Heart right ventricle (tissue), 16 donors: ENCODE measurements around the gene NOTCH4. TPM values are rescaled to one million over a fixed set of nuclear protein-coding genes. Genes with fewer than 3 reads are reported as not detected.

Source experiments
- ATAC-seq, 8 donors: fragments of 200-7000 bp; cut with Tn5 transposase; one replicate each; pipeline ENCODE4 v1.9.1; 2020; ENCODE audit warnings: mild to moderate bottlenecking in 8 of 8, moderate library complexity in 8 of 8, moderate number of reproducible peaks in 1 of 8
- DNase-seq, 2 donors: peaks; one replicate each; pipeline ENCODE4 v3.0.0-alpha.2; 2020
- H3K27ac ChIP-seq, 10 donors: fragments of 200-600 bp; sonication (generic) in 2 of 10; one replicate each; pipeline versions ENCODE4 v1.5.0 to v1.8.0; 2020 to 2022; ENCODE audit warnings: mild to moderate bottlenecking in 3 of 10
- H3K27me3 ChIP-seq, 7 donors: fragments of 200-600 bp; one replicate each; pipeline ENCODE4 v1.8.0; 2021 to 2022; ENCODE audit warnings: mild to moderate bottlenecking in 2 of 7
- H3K36me3 ChIP-seq, 9 donors: fragments of 200-600 bp; sonication (generic) in 1 of 9; one replicate each; pipeline versions ENCODE4 v1.5.0 to v1.8.0; 2020 to 2022; ENCODE audit warnings: mild to moderate bottlenecking in 2 of 9
- H3K4me1 ChIP-seq, 9 donors: fragments of 200-600 bp; sonication (generic) in 1 of 9; one replicate each; pipeline versions ENCODE4 v1.5.0 to v1.8.0; 2020 to 2022; ENCODE audit warnings: mild to moderate bottlenecking in 4 of 9
- H3K4me3 ChIP-seq, 10 donors: fragments of 200-600 bp; sonication (generic) in 2 of 10; one replicate each; pipeline versions ENCODE4 v1.5.0 to v1.8.0; 2020 to 2022; ENCODE audit warnings: mild to moderate bottlenecking in 7 of 10, moderate library complexity in 2 of 10
- H3K9me3 ChIP-seq, 11 donors: fragments of 200-600 bp in 10 of 11; sonication (generic) in 2 of 11; one replicate each; pipeline versions ENCODE4 v1.5.0 to v1.8.0; 2013 to 2022; ENCODE audit warnings: mild to moderate bottlenecking in 2 of 11, control low read depth in 1 of 11, moderate library complexity in 1 of 11
- WGBS, 2 donors: extraction: QIAGEN DNeasy Blood & Tissue Kit; methylation state at CpG; one replicate each; pipeline ENCODE4 v1.1.7; 2013; ENCODE audit warnings: inconsistent platforms in 1 of 2; 5-methylcytosine and 5-hydroxymethylcytosine counted together
- intact Hi-C, 10 donors: fragments of 100-400 bp; cut with DNase I; formaldehyde crosslinking; loops; one replicate each; pipeline versions ENCODE4 v1.11.1 to v1.14.2; 2022
- polyA plus RNA-seq, 2 donors: library from polyadenylated mRNA; stranded (reverse); fragments of 200-250 nt; gene quantifications; one replicate each; pipeline ENCODE4 v1.2.3, GENCODE V29; 2013
- total RNA-seq, 10 donors: library from RNA; stranded (reverse); fragmentation: NEBNext Ultra II Directional in 3 of 10; extraction: Animal tissue kit (Norgen Biotek cat#: 25700) in 3 of 10; gene quantifications; one replicate each; pipeline versions ENCODE4 v1.2.1 to v1.2.4, GENCODE V29; 2021 to 2023
- TF ChIP-seq, protein P1 (sequence below), 9 donors: fragments of 200-600 bp; sonication (generic) in 2 of 9; IDR thresholded peaks; one replicate each; pipeline versions ENCODE4 v1.5.0 to v1.8.0; 2021 to 2022; ENCODE audit warnings: antibody characterized with exemption in 9 of 9, mild to moderate bottlenecking in 5 of 9, moderate library complexity in 1 of 9
- donor health status: Arrhythmogenic right ventricular cardiomyopathy.
- donor health status: ischemic (EF 13 %, LVEDD 7.1; RV severe dilation, severe dysfunction).
- donor health status: healthy with polysubstance abuse.
- donor health status: DM: no; HTN: yes; CAD: no.
- donor health status: DM: no; HTN: no; CAD: no.
- donor health status: ischemic (EF 25% LVEDD 6.9; RV normal size, moderate dysfunction).
- donor health status: ischemic (EF 25% LVEDD 5.7; RV mildly dilated, moderate dysfunction).
- donor health status: healthy.
- donor health status: DM: yes; HTN: yes; CAD: no.
- donor health status: Ischemic cardiomyopathy.
- donor health status: ischemic (EF 35%, LVEDD 5.7; RV mildly dilated, moderate dysfunction).
- donor health status: nonischemic (EF 11% LVEDD 7.7; RV severe dilation, severe dysfunction).
- donor health status: DM: yes; HTN: yes; CAD: no.
- donor health status: PGD.
- donor health status: ischemic (EF 29% LVEDD 5.4; RV normal size, mild dysfunction).
- donor health status: nonischemic (EF 23%, LVEDD 6.1; RV moderate dilation, normal function).

NOTCH4 gene
- total and polyA plus RNA-seq, 12 donors: 17.4 to 123 (median 23.9) TPM

DNA sequence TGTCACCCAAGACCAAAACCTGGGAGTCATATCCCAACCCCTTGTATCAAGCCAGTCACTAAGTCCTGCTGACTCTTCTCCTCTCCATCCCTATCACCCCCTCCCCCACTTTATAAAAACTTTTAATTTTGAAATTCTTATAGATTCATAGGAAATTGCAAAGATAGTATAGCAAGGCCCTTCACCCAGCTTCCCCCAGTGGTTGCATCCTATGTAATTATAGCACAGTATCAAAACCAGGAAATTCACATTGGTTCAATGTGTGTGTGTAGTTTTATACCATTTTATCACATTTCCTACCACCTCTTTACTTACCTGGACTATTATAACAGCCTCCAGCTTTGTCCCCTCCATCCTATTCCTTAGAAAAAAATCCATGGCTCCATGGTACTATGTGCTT is 65.8 kb downstream of the NOTCH4 start:
- no peak for DNase-seq
- TF ChIP-seq, protein P1, sequence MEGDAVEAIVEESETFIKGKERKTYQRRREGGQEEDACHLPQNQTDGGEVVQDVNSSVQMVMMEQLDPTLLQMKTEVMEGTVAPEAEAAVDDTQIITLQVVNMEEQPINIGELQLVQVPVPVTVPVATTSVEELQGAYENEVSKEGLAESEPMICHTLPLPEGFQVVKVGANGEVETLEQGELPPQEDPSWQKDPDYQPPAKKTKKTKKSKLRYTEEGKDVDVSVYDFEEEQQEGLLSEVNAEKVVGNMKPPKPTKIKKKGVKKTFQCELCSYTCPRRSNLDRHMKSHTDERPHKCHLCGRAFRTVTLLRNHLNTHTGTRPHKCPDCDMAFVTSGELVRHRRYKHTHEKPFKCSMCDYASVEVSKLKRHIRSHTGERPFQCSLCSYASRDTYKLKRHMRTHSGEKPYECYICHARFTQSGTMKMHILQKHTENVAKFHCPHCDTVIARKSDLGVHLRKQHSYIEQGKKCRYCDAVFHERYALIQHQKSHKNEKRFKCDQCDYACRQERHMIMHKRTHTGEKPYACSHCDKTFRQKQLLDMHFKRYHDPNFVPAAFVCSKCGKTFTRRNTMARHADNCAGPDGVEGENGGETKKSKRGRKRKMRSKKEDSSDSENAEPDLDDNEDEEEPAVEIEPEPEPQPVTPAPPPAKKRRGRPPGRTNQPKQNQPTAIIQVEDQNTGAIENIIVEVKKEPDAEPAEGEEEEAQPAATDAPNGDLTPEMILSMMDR (IDR thresholded peaks at IDR 0.05): no peak
- intact Hi-C loops: loop anchor here in 3 of 10 donors (5.0 kb wide), 2 partner anchors 36 to 41 kb away; no protein-coding TSS in a partner anchor

DNA sequence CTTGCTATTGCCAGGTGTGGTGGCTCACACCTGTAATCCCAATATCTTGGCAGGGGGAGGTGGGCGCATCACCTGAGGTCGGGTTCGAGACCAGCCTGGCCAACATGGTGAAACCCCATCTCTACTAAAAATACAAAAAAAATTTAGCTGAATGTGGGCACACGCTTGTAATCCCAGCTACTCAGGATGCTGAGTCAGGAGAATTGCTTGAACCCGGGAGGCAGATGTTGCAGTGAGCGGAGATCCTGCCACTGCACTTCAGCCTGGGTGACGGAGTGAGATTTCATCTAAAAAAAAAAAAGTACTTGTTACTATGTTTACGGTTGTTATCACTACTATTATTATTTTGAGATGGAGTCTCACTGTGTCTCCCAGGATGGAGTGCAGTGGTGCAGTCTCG is 67.0 kb downstream of the NOTCH4 start:
- Histone ChIP-seq H3K4me3 (no peak overlapping the region), H3K27me3 (peaks cover 0 to 31% (median 0%) of the 10 kb centered on the region in 7 donors), H3K36me3 (peaks cover 0 to 61% (median 23%) of the 10 kb centered on the region in 9 donors), H3K9me3 (no peaks in the 10 kb centered on the region), H3K27ac (no peak overlapping the region), H3K4me1 (peaks cover 6 to 38% (median 30%) of the 10 kb centered on the region in 9 donors)
- TF ChIP-seq, protein P1 (IDR thresholded peaks at IDR 0.05): no peak
- ATAC-seq: no peak
- WGBS, 2 donors: 93 to 95% methylated on average over 9 of the region's 9 CpGs
- intact Hi-C loops: loop anchor here in 3 of 10 donors (5.0 kb wide), 2 partner anchors 35 to 40 kb away; no protein-coding TSS in a partner anchor
- no peak for DNase-seq

More for the DNA sequence above, 65.8 kb downstream of the NOTCH4 start:
- peaks cover 0 to 73% (median 28%) of the 10 kb centered on the region in 9 donors for H3K36me3 ChIP-seq
- H3K27ac ChIP-seq: no peak overlapping the region
- no peak for ATAC-seq
- peaks cover 0 to 20% (median 0%) of the 10 kb centered on the region in 7 donors for H3K27me3 ChIP-seq
- H3K9me3 ChIP-seq: no peaks in the 10 kb centered on the region
- no peak overlapping the region for H3K4me3 ChIP-seq
- peaks cover 6 to 31% (median 19%) of the 10 kb centered on the region in 9 donors for H3K4me1 ChIP-seq

DNA sequence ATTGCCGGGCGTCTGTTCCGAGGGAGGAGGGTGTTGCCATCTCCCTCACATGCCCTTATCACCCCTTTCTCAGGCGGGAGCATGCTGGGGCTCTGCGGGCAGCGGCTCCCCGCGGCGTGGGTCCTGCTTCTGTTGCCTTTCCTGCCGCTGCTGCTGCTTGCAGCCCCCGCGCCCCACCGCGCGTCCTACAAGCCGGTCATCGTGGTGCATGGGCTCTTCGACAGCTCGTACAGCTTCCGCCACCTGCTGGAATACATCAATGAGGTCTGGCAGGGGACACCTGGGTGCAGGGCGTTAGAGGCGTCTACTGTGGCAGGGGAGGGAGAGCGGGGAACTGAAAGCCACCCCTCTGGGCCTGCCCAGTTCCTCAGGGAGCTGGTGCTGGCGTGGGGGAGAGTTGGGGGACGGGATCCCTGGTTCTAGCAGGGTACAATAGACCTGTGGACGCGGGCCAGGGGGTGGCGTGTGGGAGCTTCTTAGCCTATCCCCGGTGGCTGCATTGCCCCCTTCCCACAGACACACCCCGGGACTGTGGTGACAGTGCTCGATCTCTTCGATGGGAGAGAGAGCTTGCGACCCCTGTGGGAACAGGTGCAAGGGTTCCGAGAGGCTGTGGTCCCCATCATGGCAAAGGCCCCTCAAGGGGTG is 69.2 kb downstream of the NOTCH4 start:
- peak overlapping the region; percentile 60 to 96 (median 91) for H3K27ac ChIP-seq
- intact Hi-C loops: loop anchor here in 5 of 10 donors (1.0 to 5.0 kb wide), 4 partner anchors 22 to 37 kb away; partner anchors contain the start of gene AGPAT1 (in 2 of the 5)
- peak overlapping the region; percentile 58 to 91 (median 80) for H3K4me3 ChIP-seq
- TF ChIP-seq, protein P1 (IDR thresholded peaks at IDR 0.05): peak; percentile 15 to 70 (median 58)
- H3K36me3 ChIP-seq: peaks cover 0 to 41% (median 23%) of the 10 kb centered on the region in 9 donors
- ATAC-seq: peak; percentile 36 to 78 (median 66)
- peaks cover 6 to 48% (median 30%) of the 10 kb centered on the region in 9 donors for H3K4me1 ChIP-seq
- 5 to 7% methylated on average over 33 to 34 of the region's 34 CpGs for WGBS, 2 donors
- no peaks in the 10 kb centered on the region for H3K9me3 ChIP-seq
- peak; percentile 21 to 66 for DNase-seq
- H3K27me3 ChIP-seq: peaks cover 0 to 49% (median 4%) of the 10 kb centered on the region in 7 donors

DNA sequence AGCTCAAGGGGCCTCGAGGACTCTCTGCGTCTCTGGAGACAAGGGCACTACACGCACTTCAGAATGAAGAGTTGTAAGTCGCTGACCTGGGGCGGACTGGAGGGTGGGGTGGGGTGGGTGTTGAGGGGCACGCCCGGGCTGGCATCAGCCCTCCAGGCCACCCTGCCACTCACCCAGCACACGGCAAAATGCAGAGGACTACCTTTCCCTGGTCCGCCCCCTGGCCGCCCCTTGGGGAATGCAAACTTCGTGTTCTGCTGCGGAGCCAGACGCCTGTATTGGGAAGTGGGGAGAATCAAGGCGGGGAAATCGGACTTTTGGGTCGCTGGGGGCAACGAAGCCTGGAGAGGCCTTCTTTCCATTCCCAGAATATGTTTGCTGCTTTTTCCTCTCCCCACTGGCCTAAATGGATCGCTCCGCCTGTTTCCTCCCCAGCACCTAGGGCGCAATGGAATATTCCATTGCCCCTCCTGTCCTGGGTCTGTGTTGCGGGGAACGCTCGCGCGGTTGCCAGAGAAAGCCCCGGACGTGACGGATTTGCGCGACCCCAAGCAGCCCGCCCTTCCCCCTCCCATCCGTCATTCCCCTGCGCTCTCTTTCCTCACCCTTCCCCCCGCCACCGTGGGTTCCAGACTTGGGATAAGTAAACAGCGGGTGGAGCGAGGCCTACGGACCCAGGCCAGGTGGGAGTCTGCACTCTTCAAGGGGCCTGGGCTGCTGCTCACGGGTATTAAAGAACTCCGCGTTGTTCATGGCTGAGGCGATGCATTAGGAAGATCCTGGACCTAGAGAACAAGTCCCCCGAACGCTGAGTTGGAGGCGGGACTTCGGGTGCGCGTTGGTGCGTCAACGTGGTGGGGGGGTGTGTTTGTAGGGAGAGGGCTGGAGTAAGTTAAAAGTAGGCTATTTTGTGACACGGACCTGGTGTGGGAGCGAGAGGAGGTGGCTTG is 70.0 kb downstream of the NOTCH4 start, which contains the start of gene PPT2:
Gene PPT2, plus strand, starts transcription at position 578 of the 950 bp plus-strand sequence. CDS start 454 bp downstream, outside the sequence.
- Histone ChIP-seq H3K27ac (peak within 1 kb of the TSS; percentile 60 to 96 (median 91)), H3K36me3 (peaks cover 0 to 37% (median 21%) of the 10 kb centered on the region in 9 donors), H3K4me1 (peaks cover 6 to 48% (median 30%) of the 10 kb centered on the region in 9 donors), H3K27me3 (peaks cover 0 to 57% (median 8%) of the 10 kb centered on the region in 7 donors), H3K4me3 (peak within 1 kb of the TSS; percentile 58 to 91 (median 80)), H3K9me3 (no peaks in the 10 kb centered on the region)
- 1% methylated on average over 52 of the region's 52 CpGs for WGBS, 2 donors
- intact Hi-C loops: loop anchor here in 5 of 10 donors (1.0 to 5.0 kb wide), 4 partner anchors 22 to 37 kb away; partner anchors contain the start of genes AGPAT1 (in 2 of the 5) and FKBPL (in 1 of the 5)
- DNase-seq: peak; percentile 90 to 95
- ATAC-seq: peak; percentile 90 to 96 (median 94)
- TF ChIP-seq, protein P1 (IDR thresholded peaks at IDR 0.05): peak in 5 of 9 donors; percentile 15 to 42 (median 30)
